ENCODE results near the gene PAOX.

PAOX gene

DNA sequence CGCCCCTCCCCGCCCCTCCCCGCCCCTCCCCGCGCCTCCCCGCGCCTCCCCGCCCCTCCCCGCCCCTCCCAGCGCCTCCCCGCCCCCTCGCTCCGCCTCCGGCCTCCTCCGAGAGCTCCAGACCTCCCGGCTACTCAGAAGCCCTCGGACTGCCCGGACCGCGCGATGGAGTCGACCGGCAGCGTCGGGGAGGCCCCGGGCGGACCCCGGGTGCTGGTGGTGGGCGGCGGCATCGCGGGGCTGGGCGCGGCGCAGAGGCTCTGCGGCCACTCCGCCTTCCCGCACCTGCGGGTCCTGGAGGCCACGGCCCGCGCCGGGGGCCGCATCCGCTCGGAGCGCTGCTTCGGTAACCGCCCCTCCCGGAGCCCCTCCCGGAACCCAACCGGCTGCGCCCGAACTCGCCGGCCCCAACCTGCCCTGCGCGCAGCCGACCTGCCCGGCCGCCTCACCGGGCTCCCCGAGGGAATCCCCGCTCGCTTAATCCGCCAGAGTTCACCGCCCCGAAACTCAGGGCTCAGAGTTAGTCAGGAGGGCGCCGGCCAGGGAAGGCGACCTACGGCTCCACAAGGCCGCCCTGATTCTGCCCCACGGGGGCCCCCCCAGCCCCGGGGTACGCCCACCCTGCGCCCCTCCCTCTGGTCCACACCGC, at the start of gene PAOX:
Gene PAOX, plus strand, starts transcription at position 111 of the 649 bp plus-strand sequence. Its CDS starts 55 bp downstream, at position 166.
- DNase-seq (ENCODE audit: low read depth), result no peak

DNA sequence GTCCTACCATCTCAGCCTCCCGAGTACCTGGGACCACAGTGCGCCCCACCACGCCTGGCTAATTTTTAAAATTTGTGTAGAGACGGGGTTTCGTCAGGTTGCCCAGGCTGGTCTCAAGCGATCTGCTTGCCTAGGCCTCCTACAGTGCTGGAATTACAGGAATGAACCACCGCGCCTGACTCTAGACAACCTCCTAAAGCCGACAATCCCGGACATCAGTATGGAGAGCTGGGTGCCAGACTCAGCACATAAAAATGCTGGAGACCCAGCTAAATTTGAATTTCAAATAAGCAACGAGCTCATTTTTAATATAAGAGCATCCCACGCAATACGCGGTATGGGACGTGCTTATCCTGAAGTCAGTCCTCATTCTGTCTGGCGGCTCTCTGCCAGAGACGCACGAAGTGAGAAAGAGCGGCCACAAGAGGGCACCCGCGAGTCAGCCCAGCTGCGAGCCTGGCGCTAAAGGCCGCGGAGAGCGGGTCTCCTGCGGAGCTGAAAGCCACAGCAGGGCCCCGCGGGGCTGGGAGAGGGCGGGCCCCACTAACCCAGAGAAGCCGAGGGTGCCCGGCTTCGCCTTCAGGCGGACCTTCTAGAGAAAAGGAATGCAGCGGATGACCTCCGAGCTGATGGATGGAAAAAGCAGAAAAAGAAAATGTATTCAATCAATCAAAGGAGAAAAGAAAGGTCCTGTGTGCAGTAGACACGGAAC, 49.4 kb upstream of the PAOX start:
- peak; percentile 72 for DNase-seq (ENCODE audit: low read depth)

DNA sequence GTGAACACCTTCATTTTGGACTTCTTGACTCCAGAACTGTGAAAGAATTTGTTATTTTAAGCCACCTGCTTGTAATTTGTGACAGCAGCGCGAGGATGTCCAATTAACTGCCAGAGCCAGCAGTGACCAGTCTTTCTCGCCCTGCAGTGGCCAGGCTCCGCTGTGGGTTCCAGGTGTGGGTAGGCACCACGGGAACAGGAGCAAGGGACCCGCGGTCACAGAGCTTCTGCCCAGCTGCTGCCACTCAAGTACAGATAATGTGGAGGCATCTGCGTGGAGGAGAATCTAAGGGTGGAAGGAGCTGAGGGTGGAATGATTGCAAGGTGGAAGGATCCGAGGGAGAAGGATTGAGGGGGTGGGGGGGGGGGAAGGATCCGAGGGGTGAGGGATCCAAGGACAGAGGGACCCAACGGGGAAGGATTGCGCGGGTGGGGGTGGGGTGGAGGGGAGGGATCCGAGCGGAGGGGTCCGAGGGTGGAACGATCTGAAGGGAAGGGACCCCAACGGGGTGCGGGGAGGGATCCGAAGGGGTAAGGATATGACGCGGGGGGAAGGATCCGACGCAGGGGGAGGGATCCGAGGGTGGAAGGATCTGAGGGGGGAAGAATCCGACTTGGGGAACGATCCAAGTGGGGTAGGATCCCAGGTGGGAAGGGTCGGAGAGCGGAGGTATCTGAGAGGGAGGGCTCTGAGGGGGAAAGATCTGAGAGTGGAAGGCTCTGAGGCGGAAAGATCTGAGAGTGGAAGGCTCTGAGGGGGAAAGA, 45.9 kb upstream of the PAOX start:
- DNase-seq (ENCODE audit: low read depth), result no peak

DNA sequence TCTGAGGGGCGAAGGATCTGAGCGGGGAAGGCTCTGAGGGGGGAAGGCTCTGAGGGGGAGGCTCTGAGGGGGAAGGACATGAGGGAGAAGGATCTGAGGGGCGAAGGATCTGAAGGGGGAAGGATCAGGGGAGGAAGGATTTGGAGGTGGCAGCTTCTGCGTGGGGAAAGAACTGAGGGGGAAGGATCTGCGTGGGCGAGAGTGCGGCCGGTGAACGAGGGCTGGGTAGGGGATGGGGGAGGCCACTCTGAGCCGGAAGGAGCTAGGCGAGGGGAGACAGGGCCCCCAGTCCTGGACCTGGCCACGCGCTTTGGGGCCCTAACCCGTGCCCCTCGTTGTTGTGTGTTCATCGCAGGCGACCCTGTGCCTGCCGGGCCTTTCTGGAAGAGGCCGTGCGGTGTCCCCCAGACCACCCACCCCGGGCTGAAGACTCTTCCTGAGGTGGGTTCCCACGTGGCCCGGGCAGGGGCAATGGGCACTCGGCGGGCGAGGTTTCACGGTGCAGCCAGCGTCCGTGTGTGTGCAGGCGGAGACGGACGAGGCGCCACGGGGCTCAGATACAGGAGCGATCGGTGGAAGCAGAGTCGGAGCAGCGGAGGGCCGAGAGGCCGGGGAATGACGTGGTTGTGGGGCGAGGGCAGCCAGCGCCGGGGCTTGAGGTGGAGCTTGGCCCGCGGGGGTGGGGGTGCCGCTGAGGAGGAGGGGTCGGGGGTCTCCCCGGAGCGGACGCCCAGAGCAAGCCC, 44.4 kb upstream of the PAOX start:
- DNase-seq (ENCODE audit: low read depth), result no peak

DNA sequence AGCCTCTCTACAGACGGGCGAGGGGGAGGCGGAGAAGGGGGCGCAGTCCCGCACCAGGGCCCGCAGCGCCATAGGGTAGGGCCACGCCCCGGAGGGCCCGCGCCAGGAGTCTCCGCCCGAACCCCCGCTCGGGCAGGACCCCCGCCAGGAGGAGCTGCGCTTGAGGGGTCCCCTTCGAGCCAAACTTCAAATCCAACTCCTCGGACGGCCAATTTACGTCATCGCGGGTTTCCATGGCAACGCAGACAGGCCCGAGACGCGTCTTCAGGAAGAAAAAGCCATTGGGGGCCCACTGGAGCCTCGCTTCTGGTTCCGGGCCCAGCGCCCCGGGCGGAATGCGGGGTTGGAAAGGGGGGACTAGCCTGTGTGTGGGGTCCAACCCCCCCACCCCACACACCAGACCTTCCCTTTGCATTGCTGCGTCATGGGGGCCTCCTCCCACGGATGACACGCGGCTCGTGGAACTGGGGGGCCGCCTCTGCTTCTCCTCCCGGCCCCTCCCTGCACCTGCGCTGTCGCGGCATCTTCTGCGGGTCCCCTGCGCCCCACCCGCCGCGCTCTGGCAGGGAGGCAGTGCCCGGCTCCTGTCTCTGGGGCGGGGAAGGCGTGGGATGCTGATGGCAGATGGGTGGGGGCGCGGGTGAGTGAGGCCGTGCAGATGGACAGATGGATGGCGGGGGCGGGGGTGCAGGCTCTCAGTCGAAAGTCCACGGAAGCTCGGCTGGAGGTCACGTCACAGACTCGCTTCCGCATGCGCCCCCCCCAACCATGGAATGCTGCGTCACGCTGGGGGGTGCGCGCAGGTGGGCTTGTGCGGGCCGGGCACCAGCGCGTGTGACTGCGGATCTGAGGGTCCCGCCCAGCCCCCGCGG, 43.6 kb upstream of the PAOX start:
- no peak for DNase-seq (ENCODE audit: low read depth)

DNA sequence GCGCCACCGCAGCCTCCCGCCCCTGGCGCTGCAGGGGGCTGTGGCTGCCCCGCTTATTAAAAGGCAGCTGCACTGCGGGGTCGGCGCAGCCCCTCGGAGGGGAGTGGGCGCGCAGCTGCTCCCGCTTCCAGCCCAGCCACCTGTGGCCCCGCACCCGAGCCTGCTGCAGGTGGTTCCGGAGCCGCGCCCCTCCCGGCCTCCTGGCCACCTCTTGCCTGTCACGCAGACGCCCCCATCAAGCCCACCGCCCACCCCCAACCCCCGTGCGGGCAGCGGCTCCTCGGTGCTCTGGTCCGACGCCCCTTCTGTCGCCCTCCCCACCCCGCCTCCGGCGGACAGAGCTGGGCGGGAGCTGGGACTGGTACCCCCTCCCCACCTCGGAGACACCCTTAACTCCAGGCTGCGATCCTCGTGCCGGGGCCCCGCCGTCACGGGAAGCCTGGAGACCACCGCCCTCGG, 42.9 kb upstream of the PAOX start:
- no peak for DNase-seq (ENCODE audit: low read depth)

DNA sequence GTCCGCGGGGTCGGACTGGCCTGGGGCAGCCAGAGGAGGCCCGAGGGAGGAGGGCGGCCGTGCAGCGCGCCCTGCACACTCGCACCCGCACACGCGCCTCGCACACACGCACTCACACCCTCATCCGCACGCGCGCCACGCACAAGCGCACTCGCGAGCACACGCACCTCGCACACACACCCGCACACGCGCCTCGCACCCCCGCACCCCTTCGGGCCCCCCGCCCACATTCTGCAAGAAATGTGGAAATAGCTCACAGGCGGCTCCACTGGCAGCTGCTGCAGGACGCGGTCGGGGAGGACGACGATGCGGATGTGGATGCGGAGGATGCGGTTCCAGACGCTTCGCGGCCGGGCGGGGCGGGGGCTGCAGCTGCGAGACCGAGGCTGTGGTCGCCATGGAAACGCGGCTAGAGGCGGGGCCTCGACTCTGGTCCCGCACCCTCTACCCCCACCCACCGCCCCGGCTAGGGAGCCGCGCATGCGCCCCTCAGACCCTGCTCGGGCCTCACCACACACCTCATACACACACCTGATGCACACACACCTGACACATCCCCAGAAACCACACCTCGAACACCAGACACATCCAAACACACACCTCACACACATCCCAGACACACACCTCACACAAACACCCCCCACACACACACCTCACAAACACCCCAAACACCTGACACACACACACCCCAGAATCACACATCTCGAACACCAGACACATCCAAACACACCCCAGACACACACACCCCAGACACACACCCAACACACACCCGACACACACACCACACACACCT, 42.3 kb upstream of the PAOX start, which contains the start of gene CALY:
Gene CALY, minus strand, starts transcription at position 320 of the 793 bp plus-strand sequence. CDS start 7,907 bp downstream, outside the sequence.
- no peak for DNase-seq (ENCODE audit: low read depth)

DNA sequence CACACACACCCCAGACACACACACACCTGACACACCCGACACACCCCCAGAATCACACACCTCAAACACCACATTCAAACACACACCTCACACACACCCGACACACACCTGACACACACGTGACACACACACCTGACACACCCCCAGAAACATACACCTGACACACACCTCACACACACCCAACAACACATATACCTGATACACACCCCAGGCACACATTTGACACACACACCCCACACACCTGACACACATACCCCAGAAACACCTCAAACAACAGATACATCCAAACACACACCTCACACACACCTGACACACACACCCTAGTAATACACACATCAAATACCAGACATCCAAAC, 41.7 kb upstream of the PAOX start:
- no peak for DNase-seq (ENCODE audit: low read depth)

DNA sequence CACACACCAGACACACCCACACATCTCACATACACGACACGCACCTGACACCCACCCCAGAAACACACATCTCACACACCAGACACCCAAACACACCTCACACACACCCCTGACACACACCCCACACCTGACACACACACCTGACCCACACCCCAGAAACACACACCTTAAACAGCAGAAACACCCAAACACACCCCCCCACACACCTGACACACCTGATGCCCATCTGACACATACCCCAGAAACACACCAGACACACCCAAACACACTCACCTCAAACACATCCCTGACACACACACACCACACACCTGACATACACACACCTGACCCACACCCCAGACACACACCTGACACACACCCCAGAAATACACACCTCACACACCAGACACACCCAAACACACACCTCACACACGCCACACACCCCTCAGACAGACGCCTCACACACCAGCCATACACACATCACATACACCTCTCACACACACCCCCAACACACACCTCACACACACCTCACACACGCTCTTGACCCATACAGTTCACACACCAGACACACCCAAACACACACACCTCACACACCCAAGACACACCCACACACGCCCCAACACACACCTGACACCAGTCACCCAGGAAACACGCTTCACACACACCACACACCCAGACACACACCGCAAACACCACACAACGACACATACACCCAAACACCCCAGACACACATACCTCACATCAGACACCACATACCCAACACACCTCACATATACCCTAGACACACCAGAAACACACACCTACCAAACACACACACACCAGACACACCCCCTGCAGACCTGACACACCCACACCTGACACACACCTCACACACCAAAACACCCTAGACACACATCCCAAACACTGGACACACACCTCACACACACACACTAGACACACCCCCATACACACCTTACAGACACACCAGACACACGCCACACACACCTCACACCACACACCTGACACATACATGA, 40.7 kb upstream of the PAOX start:
- DNase-seq (ENCODE audit: low read depth), result no peak

DNA sequence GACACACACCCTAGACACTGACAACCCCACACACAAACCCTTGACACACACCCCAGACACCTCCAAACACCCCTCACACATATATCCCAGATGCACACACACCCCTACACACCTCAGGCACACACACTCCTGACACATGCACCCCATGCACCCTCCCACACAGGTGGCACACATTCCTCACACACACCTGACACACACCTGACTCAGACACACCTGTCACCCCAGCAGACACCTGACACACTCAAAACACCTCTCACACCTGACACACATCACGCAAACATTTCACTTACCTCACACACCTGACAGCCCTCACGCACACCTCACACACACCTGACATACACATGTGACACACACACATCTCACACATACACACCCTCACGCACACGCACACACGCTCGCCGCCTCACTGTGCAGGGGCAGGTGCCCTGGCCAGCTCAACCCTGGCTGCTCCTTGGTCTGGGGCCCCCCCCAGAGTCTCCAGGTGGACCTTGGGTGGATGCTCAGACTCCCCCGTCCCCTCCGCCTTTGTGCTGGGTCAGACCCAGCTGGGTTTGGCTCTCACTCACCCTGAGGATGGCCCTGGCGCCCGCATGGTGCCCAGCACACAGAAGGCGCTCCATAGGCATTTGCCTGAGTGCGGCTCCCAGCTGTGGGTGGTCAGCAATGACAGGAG, 39.2 kb upstream of the PAOX start:
- DNase-seq (ENCODE audit: low read depth), result no peak

DNA sequence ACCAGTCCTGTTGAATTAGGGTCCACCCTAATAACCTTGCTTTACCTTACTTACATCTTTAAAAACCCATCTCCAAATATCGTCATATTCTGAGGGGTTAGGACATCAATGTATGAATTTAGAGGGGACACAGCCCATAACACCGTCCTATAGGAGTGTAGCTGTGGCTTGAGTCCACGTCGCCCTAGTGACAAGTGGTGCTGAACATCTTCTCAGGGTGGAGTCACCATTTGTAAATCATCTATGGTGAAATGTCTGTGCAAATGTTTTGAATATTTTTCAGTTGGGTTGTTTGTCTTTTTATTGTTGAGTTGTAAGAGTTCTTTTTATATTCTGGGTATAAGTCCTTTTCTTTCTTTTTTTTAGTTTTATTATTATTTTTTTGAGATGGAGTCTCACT, 37.1 kb upstream of the PAOX start:
- DNase-seq (ENCODE audit: low read depth), result no peak

DNA sequence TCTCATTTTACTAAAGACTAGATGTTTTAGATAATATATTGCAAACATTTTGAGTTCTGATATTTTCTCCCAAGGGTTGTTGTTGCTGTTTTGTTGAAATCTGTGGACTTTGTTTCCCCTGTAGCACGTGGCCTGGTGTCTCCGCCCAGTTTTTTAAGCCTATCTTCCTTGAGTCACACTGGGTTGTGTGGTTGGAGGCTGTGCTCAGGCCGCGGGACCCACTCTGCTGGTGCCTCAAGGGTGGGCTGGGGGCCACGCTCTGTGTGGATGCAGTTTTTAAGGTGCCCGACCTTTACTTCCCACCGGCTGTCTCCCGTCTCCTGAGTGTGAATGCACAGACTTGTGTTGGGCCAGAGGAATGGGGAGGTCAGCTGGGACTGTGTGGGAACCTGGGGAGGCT, 36.1 kb upstream of the PAOX start:
- no peak for DNase-seq (ENCODE audit: low read depth)

DNA sequence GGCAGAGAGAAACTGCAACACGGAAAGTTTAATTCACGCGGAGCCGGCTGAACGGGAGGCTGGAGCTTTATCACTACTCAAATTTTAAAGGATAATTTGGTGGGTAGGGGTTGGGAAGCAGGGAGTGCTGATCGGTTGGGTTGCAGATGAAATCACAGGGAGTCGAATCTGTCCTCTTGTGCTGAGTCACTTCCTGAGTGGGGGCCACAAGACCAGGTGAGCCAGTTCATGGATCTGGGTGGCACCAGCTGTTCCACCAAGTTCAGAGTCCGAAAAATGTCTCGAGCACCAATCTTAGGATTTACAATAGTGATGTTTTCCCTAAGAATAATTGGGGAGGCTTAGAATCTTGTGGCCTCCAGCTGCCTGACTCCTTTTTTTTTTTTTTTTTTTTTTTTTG, 35.5 kb upstream of the PAOX start:
- DNase-seq (ENCODE audit: low read depth), result no peak

DNA sequence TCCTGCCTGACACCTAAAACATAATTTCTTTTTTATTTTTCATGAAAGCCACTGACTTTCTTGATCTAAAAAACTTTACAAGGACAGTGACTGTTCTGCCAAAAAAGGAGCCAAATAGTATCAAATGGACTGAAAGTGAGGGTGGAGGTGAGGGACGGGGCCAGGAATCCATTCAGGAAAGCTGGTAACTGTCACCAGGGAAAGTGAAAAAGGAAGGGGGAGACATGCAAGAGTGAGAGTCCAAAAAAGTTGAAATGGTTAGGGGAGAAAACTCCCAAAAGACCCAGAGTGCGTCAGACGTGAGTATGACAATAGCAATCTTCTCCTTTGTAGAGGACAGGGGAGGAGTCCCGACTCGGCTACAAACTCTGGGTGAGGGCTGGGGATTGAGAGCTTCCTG, 34.8 kb upstream of the PAOX start:
- no peak for DNase-seq (ENCODE audit: low read depth)

DNA sequence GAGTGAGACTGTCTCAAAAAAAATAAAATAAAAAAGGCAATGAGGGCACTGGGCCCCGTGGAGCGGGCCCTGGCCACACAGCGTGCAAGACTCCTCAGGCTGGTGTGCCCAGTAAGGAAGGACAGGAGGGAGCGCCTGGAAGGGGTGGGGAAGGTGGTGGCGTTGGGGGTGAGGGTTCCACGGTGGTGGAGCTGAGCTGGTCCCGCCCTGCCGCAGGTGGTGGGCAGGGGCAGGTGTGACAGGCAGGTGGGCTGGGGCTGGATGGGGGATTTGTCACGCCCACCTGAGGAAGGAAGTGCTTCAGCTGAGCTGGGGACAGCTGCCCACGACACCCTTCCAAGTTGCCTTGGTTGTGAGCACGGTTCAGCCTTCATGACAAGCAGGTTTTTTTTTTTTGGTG, 32.6 kb upstream of the PAOX start:
- no peak for DNase-seq (ENCODE audit: low read depth)

DNA sequence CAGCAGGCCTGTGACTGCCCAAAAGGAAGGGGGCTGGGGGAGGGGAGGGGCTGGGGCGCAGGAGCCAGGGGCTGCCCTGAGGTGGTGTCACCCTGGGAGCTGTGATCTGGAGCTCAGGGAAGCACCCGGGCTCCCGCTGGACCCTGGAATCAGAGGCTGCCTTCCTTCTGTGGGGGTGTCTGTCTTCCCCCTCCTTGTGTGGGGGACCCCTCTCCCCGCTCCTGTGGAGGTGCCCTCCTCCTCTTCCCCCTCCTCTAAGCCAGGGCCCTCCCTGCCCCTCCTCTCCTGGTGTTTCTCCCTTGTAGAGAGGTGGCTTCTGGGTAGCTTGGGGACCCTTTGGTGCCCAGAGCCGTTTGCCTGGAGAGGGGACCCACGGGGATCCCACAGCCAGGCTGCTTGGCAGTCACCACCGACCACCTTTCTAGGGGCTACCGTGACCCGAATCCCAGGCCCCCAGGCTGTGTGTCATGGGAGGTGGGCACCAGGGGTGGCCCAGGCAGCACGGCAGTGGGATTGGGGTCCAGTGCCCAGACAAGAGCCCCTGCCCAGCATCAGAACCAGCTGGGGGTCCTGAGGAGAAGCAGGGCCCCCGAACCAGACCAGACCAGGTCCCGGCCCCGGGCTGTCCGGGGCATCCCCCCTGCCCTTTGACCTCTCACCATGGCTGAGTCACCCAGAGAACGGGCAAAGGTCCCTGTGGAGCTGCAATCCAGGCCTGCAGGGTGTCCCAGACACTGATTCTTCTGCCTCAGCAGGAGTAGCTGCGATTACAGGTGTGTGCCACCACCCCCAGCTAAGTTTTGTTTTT, 31.1 kb upstream of the PAOX start:
- no peak for DNase-seq (ENCODE audit: low read depth)

DNA sequence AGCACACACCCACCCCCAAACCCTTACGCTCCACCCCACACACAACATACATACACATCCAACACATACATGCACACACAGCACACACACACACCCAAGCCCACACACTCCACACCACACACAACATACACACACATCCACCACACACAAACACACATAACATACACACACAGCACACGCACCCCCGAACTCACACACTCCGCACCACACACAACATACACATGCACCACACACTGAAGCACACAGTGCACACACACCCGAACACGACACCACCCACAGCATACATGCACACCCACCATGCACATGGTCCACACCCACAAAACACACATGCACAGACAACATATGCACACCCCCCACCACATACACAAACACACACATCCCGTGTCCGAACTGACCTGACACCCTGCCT, 29.9 kb upstream of the PAOX start:
- no peak for DNase-seq (ENCODE audit: low read depth)

DNA sequence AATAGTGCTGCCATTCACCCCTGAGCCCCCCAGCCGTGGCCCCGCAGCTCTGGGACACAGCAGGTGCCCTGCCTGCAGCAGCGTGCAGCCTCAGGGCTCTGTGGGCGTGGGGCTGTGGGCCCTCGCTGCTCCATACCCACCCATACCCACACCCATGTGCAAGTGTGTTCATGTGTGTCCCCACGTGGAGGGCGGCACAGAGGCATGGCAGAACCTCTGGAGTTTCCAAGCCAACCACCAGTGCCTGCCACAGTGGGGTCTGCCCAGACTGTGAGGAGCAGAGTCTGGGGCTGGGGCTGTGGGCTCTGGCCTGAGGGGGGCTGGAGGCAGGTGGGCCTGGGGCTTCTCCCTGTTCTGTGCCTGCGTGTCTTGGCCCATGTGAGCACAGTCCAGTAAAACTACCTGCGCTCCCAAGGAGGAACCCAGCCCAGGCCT, 29.5 kb upstream of the PAOX start:
- DNase-seq (ENCODE audit: low read depth), result no peak

Measured in CMK (cell line).